ENCODE data around the gene SYT9. TPM values are rescaled to one million over a fixed set of nuclear protein-coding genes. Genes with fewer than 3 reads are reported as not detected.

The SYT9 gene
- total and polyA plus RNA-seq, 2 of the 8 experiments (the other 6 are each of a cell fraction or from before 2014, with no cell fraction given), result 1.5 to 2.9 TPM

DNA sequence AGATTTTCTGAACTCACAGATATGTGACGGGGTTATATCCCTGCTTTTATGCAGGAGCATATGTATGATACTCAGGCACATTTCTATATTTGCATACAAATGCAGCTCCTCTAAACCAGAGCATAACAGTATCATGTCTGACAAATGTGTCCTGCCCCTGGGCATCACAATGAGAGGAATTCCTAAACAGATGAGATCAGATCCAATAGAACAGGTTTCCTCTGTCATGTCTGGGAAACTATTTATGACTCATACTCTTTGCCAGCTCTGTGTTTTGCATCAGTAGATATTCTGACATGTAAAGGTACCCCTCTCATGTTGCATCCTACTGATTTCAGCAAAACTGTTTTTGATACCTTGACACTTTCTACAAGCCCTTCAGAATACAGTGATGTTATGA is 29.4 kb downstream of the SYT9 start:
- Histone ChIP-seq H2AFZ (ENCODE audit: low read length) (no peak overlapping the region), H3K18ac (ENCODE audit: extremely low read depth, low read length) (no peak overlapping the region), H2AK5ac (ENCODE audit: low read depth, low read length) (no peak overlapping the region), H3K79me2 (ENCODE audit: control insufficient read depth in 1 of 2, insufficient read depth in 2 of 2, low read length in 2 of 2) (no peaks in the 10 kb centered on the region), H3K36me3 (ENCODE audit: control insufficient read depth in 2 of 4, insufficient read depth in 4 of 4, low read length in 3 of 4) (no peaks in the 10 kb centered on the region), H3K23ac (ENCODE audit: insufficient read length) (no peak overlapping the region), H3K4ac (replicated peaks; ENCODE audit: insufficient read length, low read depth, low read length) (no peak overlapping the region), H3K9me3 (ENCODE audit: insufficient read depth in 2 of 2, low read depth in 1 of 2, low read length in 1 of 2) (peaks cover under 1 to 5% of the 10 kb centered on the region in 2 experiments; a peak in 1 of 4 replicates), H3K4me1 (replicated peaks in 1 of 4; ENCODE audit: control insufficient read depth in 3 of 4, insufficient read depth in 4 of 4, low read length in 3 of 4) (no peaks in the 10 kb centered on the region), H2BK5ac (ENCODE audit: low read depth, low read length) (no peak overlapping the region), H3K56ac (replicated peaks; ENCODE audit: insufficient read length, low read depth, low read length) (no peak overlapping the region), H3K14ac (ENCODE audit: insufficient read length) (no peak overlapping the region), H4K8ac (ENCODE audit: extremely low read depth, insufficient read depth, low read length) (no peak overlapping the region), H4K91ac (replicated peaks; ENCODE audit: insufficient read length, low read length) (no peak overlapping the region), H2BK12ac (ENCODE audit: low read depth, low read length) (no peak overlapping the region), H4K5ac (ENCODE audit: insufficient read length, low read depth, low read length) (no peak overlapping the region), H2BK15ac (ENCODE audit: low read length) (no peak overlapping the region), H4K20me1 (replicated peaks in 1 of 2; ENCODE audit: control insufficient read depth in 1 of 2, insufficient read depth in 2 of 2, low read length in 2 of 2) (no peaks in the 10 kb centered on the region), H3K27me3 (replicated peaks in 1 of 4; ENCODE audit: control insufficient read depth in 3 of 4, extremely low read depth in 1 of 4, insufficient read depth in 3 of 4, low read length in 3 of 4) (no peaks in the 10 kb centered on the region), H2BK120ac (replicated peaks; ENCODE audit: low read depth, low read length) (no peak overlapping the region), H3K9ac (replicated peaks in 1 of 4; ENCODE audit: extremely low read depth in 1 of 4, low read depth in 3 of 4, low read length in 3 of 4) (no peak overlapping the region), H2BK20ac (ENCODE audit: low read length) (no peak overlapping the region), H3K79me1 (ENCODE audit: low read depth, low read length) (no peaks in the 10 kb centered on the region), H3K4me2 (ENCODE audit: insufficient read depth in 1 of 2, low read depth in 2 of 2, low read length in 2 of 2) (no peak overlapping the region), H3K4me3 (ENCODE audit: extremely low read depth in 1 of 4, insufficient read depth in 2 of 4, low read depth in 3 of 4, low read length in 4 of 4) (no peak overlapping the region), H3K23me2 (ENCODE audit: low read depth, low read length) (no peaks in the 10 kb centered on the region; the same call in 1 of the 2 replicates), H3K27ac (ENCODE audit: low read depth, low read length) (no peak overlapping the region)
- CTCF ChIA-PET (ENCODE audit: partially characterized antibody), result interaction anchor here (0.7 to 6.3 kb wide), 9 partner anchors 10 to 726 kb away, joined by 3 to 43 read pairs (median 3); no protein-coding TSS in a partner anchor
- POLR2A ChIA-PET (ENCODE audit: partially characterized antibody), result no interaction called here
- no peak for TF ChIP-seq BCL11A (IDR thresholded peaks at IDR 0.05; ENCODE audit: low read depth in 2 of 2, low read length in 2 of 2)
- TF ChIP-seq TAF1 (IDR thresholded peaks at IDR 0.05; ENCODE audit: low read depth, low read length), result no peak
- TF ChIP-seq BRCA1 (IDR thresholded peaks at IDR 0.05; ENCODE audit: low read depth, low read length), result no peak
- no peak for TF ChIP-seq SIN3A (conservative IDR thresholded peaks at IDR 0.05 in 1 of 2, IDR thresholded peaks at IDR 0.05 in 1 of 2; ENCODE audit: low read depth in 1 of 2, low read length in 2 of 2)
- no peak for TF ChIP-seq RNF2 (IDR thresholded peaks at IDR 0.05; ENCODE audit: borderline replicate concordance, low read depth, low read length, missing control alignments, poor library complexity, severe bottlenecking)
- no peak for TF ChIP-seq HDAC6 (IDR thresholded peaks at IDR 0.05; ENCODE audit: low read depth, low read length)
- no peak for TF ChIP-seq CREB1 (IDR thresholded peaks at IDR 0.05)
- TF ChIP-seq SAP30 (IDR thresholded peaks at IDR 0.05; ENCODE audit: insufficient read depth, insufficient replicate concordance, low read length), result no peak
- TF ChIP-seq, protein P1, sequence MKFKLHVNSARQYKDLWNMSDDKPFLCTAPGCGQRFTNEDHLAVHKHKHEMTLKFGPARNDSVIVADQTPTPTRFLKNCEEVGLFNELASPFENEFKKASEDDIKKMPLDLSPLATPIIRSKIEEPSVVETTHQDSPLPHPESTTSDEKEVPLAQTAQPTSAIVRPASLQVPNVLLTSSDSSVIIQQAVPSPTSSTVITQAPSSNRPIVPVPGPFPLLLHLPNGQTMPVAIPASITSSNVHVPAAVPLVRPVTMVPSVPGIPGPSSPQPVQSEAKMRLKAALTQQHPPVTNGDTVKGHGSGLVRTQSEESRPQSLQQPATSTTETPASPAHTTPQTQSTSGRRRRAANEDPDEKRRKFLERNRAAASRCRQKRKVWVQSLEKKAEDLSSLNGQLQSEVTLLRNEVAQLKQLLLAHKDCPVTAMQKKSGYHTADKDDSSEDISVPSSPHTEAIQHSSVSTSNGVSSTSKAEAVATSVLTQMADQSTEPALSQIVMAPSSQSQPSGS (IDR thresholded peaks at IDR 0.05; ENCODE audit: low read length), result no peak
- no peak for TF ChIP-seq RAD21 (IDR thresholded peaks at IDR 0.05 in 1 of 2, conservative IDR thresholded peaks at IDR 0.05 in 1 of 2; ENCODE audit: low read depth in 2 of 2, low read length in 2 of 2)
- peak in 1 of 2 experiments; percentile 17 for DNase-seq (ENCODE audit: low read depth in 1 of 2, low spot score in 2 of 2)
- WGBS, 2 experiments (ENCODE audit: extremely low coverage in 1 of 2, insufficient coverage in 1 of 2, insufficient read length in 1 of 2, insufficient replicate concordance in 2 of 2, low coverage in 1 of 2, low lambda C conversion rate in 2 of 2, missing lambda C conversion rate in 1 of 2), result 87% methylated on average over 1 of the region's 1 CpG; no CpG with 5 or more reads in 1 of the 2 experiments
- FAIRE-seq, result no peak

All from H1 (cell line).